Measurements from ENCODE around the gene BAD. TPM values are rescaled to one million over a fixed set of nuclear protein-coding genes. Genes with fewer than 3 reads are reported as not detected.

BAD gene
- total RNA-seq, 1 donor from 2014 or later = 26.6 TPM

DNA sequence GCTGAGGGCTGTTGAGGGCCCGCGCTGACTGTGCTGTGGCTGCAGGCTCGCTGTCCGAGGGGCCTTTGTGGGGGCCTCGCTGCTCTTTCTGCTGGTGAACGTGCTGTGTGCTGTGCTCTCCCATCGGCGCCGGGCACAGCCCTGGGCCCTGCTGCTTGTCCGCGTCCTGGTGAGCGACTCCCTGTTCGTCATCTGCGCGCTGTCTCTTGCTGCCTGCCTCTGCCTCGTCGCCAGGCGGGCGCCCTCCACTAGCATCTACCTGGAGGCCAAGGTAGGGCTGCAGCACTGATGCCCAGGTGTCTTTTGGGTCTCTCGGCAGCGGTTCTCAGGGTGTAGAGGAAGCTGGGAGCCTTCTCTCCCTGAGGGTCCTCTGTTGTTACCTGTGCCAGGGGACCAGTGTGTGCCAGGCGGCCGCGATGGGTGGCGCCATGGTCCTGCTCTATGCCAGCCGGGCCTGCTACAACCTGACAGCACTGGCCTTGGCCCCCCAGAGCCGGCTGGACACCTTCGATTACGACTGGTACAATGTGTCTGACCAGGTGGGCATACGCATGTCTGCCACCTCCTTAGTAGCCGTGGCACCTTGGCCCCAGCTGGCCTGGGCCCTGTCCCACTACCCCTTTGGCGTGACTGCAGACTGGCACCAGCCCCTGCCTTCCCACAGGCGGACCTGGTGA, 3.3 kb upstream of the BAD start:
- TF ChIP-seq, protein P1, sequence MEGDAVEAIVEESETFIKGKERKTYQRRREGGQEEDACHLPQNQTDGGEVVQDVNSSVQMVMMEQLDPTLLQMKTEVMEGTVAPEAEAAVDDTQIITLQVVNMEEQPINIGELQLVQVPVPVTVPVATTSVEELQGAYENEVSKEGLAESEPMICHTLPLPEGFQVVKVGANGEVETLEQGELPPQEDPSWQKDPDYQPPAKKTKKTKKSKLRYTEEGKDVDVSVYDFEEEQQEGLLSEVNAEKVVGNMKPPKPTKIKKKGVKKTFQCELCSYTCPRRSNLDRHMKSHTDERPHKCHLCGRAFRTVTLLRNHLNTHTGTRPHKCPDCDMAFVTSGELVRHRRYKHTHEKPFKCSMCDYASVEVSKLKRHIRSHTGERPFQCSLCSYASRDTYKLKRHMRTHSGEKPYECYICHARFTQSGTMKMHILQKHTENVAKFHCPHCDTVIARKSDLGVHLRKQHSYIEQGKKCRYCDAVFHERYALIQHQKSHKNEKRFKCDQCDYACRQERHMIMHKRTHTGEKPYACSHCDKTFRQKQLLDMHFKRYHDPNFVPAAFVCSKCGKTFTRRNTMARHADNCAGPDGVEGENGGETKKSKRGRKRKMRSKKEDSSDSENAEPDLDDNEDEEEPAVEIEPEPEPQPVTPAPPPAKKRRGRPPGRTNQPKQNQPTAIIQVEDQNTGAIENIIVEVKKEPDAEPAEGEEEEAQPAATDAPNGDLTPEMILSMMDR (IDR thresholded peaks at IDR 0.05) = no peak
- no peak for ATAC-seq (ENCODE audit: low read depth)
- Mint-ChIP-seq H3K4me1 (peaks cover 23% of the 10 kb centered on the region), H3K27me3 (peaks cover 10% of the 10 kb centered on the region), H3K4me3 (peak overlapping the region; percentile 11), H3K27ac (no peak overlapping the region), H3K9me3 (no peaks in the 10 kb centered on the region), H3K36me3 (ENCODE audit: low read depth) (peaks cover 2% of the 10 kb centered on the region)
- intact Hi-C loops (cut with micrococcal nuclease) = no loop called here
- no peak for DNase-seq
- CTCF ChIA-PET = interaction anchor here (1.2 kb wide), 1 partner anchor 83 kb away, joined by 5 read pairs; no protein-coding TSS in a partner anchor
- POLR2A ChIA-PET = interaction anchor here (0.6 kb wide), 1 partner anchor 70 kb away, joined by 8 read pairs; no protein-coding TSS in a partner anchor

DNA sequence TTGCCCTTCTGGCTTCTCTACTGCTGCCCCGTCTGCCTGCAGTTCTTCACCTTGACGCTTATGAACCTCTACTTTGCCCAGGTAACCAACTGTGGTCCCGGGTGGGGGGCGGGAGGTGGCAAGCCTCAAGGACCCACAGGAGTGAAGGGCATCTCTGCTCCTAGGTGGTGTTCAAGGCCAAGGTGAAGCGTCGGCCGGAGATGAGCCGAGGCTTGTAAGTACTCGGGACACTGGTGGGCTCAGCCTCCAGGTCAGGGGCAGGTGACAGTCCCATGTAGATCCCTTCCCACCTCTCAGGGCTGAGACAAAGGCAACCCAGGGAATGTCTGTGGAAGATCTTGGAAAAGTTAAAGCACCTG, 2.3 kb upstream of the BAD start:
- intact Hi-C loops (cut with micrococcal nuclease) = no loop called here
- peaks cover 6% of the 10 kb centered on the region for H3K36me3 Mint-ChIP-seq (ENCODE audit: low read depth)
- ATAC-seq (ENCODE audit: low read depth) = no peak
- CTCF ChIA-PET = interaction anchor here (0.9 kb wide), 2 partner anchors 18 to 82 kb away, joined by 3 to 6 read pairs; partner anchors contain the start of gene ESRRA
- H3K27ac Mint-ChIP-seq = peak overlapping the region; percentile 59
- H3K4me1 Mint-ChIP-seq = peaks cover 21% of the 10 kb centered on the region
- POLR2A ChIA-PET = interaction anchor here (3.7 to 5.8 kb wide), 2 partner anchors 16 to 17 kb away, joined by 24 to 119 read pairs; partner anchors contain the start of gene ESRRA
- peaks cover 7% of the 10 kb centered on the region for H3K27me3 Mint-ChIP-seq
- no peak for DNase-seq
- H3K9me3 Mint-ChIP-seq = no peaks in the 10 kb centered on the region
- TF ChIP-seq, protein P1 (IDR thresholded peaks at IDR 0.05) = no peak
- peak overlapping the region; percentile 78 for H3K4me3 Mint-ChIP-seq

DNA sequence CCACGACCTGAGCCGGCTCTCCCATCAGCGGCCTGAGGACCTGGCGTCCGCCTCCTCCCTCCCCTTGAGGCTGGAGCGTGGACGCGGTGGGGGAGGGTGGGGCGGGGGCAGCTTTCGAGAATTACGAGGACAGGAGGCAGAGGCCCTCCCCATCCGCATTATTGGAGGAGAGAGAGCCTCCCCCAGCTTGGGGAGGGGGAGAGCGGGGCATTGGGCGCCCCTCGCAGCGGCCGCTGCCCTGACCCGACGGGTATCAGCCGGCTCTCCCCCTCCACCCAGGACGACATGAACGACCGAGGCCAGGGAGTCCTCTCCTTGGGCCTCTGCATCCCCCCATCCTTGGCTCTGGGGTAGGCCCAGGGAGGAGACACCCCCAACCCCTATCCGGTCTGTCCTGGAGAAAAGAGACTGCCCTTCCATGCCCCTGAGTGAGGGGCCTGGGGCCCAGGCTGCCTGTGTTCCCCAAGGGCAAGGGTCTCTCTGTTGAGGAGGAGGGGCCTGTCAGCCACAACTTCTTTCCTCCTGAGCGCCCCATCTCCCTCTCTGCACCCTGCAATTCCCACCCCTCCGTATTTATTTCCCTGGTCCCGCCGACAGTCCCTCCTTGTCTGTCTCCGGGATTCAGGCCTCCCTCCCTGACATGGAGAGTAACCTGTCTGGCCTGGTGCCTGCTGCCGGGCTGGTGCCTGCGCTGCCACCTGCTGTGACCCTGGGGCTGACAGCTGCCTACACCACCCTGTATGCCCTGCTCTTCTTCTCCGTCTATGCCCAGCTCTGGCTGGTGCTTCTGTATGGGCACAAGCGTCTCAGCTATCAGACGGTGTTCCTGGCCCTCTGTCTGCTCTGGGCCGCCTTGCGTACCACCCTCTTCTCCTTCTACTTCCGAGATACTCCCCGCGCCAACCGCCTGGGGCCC, 1.7 kb upstream of the BAD start:
- DNase-seq (no peak), ATAC-seq (ENCODE audit: low read depth) (no peak)
- CTCF ChIA-PET = interaction anchor here (0.5 to 2.2 kb wide), 5 partner anchors 15 to 487 kb away, joined by 3 to 11 read pairs (median 4); partner anchors contain the start of genes CATSPERZ, ESRRA and PRDX5
- intact Hi-C loops (cut with micrococcal nuclease) = loop anchor here (1.0 to 2.0 kb wide), 7 partner anchors 15 to 56 kb away; partner anchors contain the start of genes CCDC88B, DNAJC4, ESRRA and FKBP2
- H3K27ac Mint-ChIP-seq = peak overlapping the region; percentile 59
- H3K9me3 Mint-ChIP-seq = no peaks in the 10 kb centered on the region
- peaks cover 11% of the 10 kb centered on the region for H3K36me3 Mint-ChIP-seq (ENCODE audit: low read depth)
- peak overlapping the region; percentile 78 for H3K4me3 Mint-ChIP-seq
- POLR2A ChIA-PET = interaction anchor here (1.9 to 5.8 kb wide), 5 partner anchors 16 to 101 kb away, joined by 14 to 119 read pairs (median 24); partner anchors contain the start of genes ESRRA, FERMT3, PRDX5 and STIP1
- TF ChIP-seq, protein P1 (IDR thresholded peaks at IDR 0.05) = no peak
- H3K4me1 Mint-ChIP-seq = peaks cover 22% of the 10 kb centered on the region
- H3K27me3 Mint-ChIP-seq = peaks cover 7% of the 10 kb centered on the region

DNA sequence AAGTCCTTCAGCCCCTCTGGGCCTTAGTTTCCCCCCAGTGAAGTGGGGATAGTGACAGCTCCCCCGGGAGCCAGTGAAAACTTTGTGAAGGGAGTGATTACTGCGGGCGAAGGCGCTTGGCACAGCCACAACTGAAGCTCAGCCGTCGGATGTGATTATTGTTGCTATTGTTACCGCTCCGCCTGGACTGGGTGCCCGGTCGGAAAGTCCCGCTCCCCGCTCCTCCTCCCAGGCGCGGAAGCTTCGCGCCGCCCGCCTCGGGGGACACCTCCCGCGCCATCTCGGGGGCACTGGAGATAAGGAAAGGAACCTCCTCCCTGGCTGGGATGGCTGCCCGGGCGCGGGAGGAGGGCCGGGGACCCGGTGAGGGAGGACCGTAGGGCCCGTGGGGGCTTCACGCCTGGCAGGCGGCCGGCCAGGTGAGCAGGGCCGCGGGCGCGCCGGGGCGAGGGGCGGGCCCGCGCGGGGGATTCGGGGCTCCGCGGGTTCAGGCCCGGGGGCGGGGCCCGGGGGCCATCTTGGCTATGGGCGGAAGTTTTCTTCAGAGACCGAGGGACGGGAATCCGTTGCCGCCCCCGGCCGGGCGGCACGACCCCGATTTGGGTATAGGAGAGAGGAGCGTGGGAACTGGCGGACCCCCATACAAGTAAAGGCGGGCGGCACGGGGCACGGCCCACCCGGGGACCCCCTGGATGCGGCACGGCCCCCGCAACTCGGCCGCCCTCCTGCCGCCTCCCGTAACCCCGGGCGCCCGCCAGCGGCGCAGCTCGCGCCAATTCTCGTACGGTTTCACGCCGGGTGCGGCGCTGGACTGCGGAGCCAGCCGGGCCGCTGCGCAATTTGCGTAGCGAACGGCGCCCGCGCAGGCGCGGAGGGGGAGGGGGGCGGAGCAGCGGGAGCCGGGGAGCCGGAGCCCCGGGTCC, 758 bp upstream of the BAD start, which contains the start of gene GPR137:
GPR137 (plus strand) TSS at position 887 of the 923 bp plus-strand sequence. CDS start 677 bp downstream, outside the sequence.
- Mint-ChIP-seq H3K4me1 (peaks cover 20% of the 10 kb centered on the region), H3K4me3 (peak within 1 kb of the TSS; percentile 90), H3K27ac (peak within 1 kb of the TSS; percentile 92), H3K27me3 (no peaks in the 10 kb centered on the region), H3K36me3 (ENCODE audit: low read depth) (peaks cover 12% of the 10 kb centered on the region), H3K9me3 (no peaks in the 10 kb centered on the region)
- TF ChIP-seq, protein P1 (IDR thresholded peaks at IDR 0.05) = no peak
- intact Hi-C loops (cut with micrococcal nuclease) = loop anchor here (1.0 to 2.0 kb wide), 9 partner anchors 15 to 59 kb away; partner anchors contain the start of genes CCDC88B, DNAJC4, ESRRA and FKBP2
- ATAC-seq (ENCODE audit: low read depth) = peak; percentile 64
- DNase-seq = peak; percentile 99
- ChIA-PET POLR2A (interaction anchor here (0.5 to 5.8 kb wide), 19 partner anchors 10 to 1223 kb away, joined by 3 to 119 read pairs (median 6); partner anchors contain the start of genes CCDC88B, ESRRA, FERMT3 and FKBP2), CTCF (interaction anchor here (1.0 to 2.6 kb wide), 8 partner anchors 14 to 81 kb away, joined by 3 to 11 read pairs (median 4); partner anchors contain the start of genes CATSPERZ and PRDX5)

All from activated B cell treated with CpG ODN at 0.5 μM for 24 hours (primary cell).